HG03457 (cell line): ENCODE results near the gene LMO3.
"Not testable (repeated sequence)": the region's sequence is repeated elsewhere in the genome, so short reads cannot be mapped to it uniquely, and the experiment has no call there.

Experiments
- ATAC-seq: cut with Tn5 transposase; IDR thresholded peaks from one replicate; pipeline ENCODE4 v1.9.1; 2021; ENCODE audit warnings: moderate number of reproducible peaks; ENCODE audit not compliant: unreplicated experiment

LMO3 gene

DNA sequence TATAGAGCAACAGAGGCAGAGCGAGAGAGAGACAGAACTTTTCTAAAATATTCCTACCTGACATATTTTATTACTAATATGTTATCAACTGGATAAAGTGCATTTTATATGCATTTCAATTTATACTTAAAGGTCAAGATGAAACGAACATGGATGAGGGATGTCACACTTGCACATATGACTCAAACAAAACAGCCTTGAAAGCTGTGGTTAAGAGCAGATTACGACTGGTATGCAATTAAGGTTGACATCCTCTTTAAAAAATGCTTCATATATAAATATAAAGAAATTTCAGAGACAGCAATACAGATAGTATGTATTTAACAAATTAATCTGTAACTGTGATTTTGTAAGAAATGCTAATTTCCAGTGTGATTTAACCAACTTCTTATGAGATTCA, 52.5 kb downstream of the LMO3 start:
- no peak for ATAC-seq

DNA sequence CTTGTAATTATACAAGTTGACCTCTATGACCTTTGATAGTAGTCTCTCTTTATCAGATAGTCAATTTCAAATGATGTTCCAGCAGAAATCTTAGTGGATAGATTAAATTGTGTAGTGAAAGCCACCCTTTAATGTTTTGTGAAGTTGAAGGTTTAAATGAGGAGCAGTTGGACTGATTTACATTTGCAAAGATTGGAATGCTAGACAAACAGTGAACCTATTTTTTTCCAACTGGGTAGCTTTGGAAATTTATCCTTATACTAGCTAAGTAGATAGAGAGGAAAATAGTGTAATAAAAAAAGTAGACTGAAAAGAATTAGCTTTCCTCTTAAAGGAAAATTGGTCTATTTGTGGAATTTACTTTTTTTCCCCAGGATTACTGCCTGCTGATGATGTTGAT, 53.7 kb downstream of the LMO3 start:
- no peak for ATAC-seq

DNA sequence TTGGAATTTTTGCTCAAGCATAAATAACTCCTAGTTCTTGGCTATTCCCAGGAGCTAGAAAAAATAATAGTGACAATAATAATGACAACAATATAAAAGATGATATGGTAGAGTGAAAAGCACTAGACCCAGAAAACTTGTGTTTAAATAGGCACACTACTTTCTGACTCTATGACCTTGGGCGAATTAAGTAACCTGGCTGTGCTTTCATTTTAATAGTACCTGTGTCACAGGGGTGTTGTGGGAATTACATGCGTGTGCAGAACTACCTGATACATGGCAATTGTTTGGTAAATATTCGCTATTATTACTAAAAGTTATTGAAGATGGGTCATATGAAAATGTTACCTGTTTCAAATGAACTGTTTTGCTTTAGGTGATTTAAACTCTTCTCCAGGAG, 60.1 kb downstream of the LMO3 start:
- no peak for ATAC-seq

DNA sequence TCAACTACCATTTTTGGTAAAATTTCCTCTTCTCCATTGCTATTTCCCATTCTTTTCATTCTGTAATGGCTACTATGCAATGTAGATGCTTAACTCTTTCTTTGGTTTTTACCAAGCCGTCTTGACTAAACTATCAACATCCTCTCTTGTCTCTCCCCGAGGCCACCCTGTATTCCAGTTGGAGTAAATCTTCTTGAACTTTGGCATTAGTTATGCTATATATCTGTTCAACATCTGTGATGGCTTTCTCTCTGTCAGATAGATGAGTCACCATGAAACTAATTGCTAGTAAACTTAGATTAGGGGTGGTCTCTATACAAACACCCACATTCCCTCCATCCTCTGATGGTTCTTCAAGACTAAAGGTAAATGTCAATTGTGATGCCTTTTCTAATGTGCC, 63.4 kb downstream of the LMO3 start:
- no peak for ATAC-seq

DNA sequence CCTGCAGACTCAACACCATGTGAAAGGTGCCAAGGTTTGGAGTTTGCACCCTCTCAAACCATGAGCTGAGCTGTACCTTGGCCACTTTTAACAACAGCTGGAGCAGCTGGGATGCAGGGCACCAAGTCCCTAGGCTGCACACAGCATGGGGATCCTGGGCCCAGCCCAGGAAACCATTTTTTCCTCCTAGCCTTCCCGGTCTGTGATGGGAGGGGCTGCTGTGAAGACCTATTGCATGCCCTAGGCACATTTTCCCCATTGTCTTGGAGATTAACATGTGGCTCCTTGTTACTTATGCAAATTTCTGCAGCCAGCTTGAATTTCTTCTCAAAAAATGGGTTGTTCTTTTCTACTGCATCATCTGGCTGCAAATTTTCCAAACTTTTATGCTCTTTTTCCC, 68.3 kb downstream of the LMO3 start:
- ATAC-seq, result not testable (repeated sequence)

DNA sequence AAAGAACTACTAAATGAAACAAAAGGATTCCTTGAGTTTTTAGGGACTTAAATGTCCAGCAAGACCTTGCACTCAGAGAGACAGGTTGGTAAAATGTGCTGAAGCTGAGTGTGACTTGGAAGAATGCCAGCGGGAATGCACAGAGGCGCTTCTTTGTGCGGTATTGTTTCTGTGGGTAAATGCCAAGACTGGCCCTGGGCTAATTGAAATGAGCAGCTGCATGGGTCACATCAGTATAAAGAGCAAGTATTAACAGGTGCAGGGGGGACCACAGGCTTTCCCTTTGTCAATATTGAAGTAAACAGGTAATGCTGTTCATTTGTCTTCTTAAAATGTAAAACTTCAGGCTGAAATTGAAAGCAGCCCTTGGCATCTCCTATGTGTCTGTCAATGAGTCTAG, 74.3 kb downstream of the LMO3 start:
- ATAC-seq, result no peak

DNA sequence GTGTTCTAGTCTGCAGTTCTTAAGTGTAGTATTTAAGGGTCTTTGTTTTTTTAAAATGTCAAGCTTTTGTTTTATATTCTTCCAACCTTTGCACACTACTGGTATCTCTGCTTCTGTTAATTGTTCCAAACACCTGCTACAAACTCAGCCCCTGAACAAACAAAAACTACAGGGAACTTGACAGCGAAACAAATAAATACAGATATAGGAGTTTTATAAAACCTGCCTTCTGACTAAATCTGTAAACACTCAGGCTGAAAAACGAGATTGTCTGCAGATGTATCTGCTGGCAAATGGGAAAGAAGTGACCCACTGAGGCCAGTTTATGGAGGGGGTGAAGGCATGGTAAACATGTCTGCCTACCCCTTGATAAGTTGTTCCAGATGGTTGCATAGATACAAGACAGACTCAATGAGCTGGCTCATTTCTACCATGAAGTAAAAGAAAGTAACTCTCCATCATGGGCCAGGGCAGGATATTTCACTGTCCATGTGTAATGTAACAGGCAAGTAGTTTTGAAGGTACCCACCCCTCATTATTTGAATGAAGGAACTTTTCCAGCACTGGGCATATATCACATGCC, 75.6 kb downstream of the LMO3 start:
- ATAC-seq, result no peak

DNA sequence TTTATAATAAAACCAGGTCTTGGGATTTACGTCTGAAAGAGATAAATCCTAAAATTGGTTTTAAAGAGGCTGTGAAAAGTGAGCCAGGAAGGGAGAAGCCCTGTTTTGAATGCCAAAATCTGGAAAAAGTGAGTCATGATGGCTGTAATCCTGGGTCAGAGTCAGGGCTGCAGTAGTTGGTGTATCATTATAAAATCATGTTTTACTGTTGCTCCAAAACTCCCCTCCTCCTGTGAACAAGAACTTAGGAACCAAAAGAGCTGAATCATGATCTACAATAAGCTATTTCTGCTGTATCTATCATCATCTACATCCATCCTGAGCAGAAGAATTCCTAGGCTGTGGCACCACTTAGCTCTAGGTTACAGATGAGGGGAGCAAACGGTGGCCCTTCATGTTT, 79.3 kb downstream of the LMO3 start:
- ATAC-seq, result no peak

DNA sequence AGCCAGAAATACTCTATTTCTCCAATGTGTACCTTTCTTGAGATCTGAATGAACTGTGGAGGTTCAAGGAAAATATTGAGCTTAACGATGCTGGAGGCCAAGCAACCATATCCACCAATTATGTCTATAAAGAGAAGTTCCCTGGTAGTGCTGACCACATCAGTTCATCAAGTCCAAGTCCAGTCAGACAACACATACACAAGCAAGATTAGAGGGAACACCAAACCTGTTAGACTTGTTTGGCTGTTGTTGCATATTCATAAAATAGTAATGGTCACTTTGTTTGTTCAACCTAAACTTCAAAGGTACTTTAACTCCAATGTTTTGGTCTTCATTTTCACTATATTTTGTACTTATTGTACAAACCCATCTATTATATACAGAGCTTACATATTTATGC, 81.6 kb downstream of the LMO3 start:
- no peak for ATAC-seq

DNA sequence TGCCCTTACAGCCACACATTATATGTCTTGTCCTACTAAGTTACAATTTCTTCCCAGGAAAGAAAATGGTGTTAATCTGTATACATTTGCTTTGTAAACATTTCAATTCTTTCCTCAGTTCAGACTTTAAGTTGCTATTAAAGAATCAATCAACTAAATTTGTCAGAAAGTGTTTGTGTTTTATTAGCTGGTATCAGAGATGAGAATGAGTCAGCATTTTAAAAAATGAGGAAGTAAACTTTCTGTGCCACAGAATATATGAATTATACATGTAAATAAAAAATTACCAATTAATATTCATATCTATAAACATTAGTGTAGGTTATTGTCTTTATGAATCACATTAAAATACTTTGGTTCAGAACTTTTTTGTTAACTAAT, 82.0 kb downstream of the LMO3 start:
- ATAC-seq, result no peak

DNA sequence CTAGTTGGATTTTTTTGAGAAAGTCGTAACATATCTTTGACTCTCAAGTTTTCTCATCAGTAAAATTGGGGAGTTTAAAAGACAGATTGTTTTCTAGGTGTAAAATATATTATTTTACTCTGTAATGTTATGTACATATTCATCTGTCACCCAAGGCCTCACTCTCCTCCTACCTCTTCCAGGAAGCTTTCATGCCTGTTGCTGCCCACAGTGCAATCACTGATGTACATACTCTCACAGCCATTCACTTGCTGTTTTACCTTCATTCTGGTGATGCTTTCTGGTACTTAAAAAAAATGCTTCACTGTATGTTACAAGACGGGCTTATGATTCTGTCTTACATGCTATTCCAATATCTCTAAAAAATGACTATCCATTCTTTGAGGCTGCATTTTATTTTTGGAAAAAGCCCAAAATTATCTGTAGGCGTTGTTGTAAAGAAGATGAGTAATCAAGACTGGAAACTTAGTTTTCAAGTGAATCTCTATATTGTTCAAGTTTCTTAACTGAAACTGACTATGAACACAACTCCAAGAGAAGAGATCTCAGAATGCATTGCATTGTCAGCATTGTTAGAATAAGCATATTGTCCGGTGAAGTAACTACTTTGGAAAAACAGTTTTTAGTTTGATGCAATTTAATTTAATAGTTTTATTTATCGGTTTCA, 82.5 kb downstream of the LMO3 start:
- no peak for ATAC-seq

DNA sequence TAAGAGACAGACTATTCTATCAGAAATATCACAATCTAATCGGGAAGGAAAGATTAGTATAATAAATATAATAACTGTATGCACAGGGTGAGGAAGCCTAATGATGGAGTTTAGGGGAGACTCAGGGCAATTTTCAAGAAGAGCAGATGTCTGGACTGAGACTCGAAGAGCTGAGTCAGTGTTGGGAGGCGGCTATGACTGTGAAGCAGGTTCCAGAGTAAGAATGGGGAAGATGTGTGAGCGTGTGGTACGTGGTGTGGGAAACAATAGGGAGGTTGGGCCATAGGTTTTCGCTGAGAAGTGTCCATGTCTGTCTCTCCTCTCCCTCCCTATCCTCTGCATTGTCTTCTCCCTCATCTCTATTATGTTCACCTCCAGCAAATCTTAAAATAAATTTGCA, 85.6 kb downstream of the LMO3 start:
- ATAC-seq, result no peak

DNA sequence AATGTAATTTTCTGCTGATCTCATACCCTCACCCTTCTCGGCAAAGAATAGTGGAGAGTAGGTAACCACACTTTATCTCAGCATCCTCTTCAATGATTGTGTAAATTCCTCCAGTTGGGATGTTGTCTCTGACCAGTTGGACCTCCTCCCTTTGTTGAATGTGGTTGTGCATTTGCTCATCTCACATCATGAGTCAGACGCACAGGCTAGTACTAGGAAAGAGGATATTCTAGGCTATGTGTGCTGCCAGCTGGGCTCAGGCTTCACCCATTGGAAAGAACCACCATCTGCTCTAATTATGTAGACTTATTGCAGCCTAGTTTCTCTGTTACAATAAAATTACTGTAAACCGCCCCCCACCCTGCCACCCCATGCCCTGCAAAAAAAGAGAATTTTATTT, 90.3 kb downstream of the LMO3 start:
- ATAC-seq, result no peak

DNA sequence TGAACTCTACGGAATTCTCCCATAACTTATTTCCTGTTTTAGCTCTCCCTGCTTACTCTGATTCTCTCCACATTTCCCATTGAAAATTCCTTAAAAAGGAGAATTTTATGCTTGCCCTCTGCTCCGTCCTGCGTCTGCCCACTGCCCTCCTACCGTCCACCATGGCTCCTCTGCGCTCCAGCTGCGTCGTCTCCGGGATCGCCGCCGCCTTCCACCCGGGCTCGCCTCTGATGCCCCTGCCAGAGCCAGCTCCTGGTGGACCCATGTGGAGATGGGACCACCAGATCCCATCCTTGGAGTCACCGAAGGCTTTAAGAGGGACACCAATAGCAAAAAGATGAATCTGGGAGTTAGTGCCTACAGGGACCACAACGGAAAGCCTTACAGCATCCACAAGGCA, 92.7 kb downstream of the LMO3 start:
- no peak for ATAC-seq

DNA sequence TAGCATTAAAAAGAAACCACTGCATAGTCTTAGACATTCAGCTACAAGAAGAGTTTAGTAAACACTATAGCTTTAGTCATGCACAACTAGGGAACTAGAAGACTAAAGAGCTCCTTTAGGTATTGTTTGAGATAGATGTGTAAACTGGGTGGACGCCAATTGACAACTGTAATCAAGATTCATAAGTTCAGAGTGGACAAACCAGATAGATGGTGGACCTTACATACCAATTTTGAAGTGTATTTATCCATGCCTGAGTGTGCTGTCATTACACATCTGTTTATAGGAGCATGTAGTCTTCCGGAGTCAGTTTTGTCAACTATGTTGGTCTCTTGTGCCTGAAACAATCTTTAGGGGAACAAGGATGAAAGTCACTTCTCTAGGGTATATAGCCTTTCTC, 96.6 kb downstream of the LMO3 start:
- no peak for ATAC-seq

DNA sequence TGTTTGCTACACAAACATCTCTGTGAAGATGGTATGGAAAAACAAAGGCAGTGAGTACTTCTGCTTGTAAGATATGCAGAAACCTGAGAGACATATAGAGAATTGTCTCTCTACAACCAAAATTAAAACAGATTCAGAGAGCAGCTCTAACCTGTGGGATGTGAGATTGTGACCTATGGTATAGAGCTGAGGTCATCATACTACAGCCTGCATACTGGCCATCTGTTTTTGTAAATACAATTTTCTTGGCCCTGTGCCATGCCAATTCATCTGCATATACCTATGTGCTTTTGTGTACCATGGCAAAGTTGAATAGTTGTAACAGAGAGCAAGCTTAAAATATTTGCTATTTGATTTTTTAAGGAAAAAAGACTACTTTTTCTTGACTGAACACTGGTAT, 99.6 kb downstream of the LMO3 start:
- no peak for ATAC-seq

DNA sequence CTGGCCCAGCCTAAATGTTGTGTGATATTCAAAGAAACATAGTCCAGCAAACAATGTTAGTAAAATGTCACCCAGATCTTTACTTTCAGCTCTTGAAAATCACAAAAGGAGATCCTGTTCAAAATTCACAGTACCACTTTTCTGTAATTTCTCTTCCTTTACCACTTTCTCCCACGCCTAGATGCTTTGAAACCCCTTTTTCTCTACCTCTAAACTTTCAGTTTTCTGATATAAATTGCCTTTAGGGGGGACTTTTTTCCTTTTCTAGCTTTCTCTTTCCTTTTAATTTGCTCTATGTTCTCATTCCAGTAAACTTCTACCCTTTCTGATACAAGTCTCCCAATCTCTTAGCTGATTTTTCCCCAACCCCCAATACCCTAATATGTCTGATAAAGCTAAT, 101.8 kb downstream of the LMO3 start:
- peak; percentile 59 for ATAC-seq

DNA sequence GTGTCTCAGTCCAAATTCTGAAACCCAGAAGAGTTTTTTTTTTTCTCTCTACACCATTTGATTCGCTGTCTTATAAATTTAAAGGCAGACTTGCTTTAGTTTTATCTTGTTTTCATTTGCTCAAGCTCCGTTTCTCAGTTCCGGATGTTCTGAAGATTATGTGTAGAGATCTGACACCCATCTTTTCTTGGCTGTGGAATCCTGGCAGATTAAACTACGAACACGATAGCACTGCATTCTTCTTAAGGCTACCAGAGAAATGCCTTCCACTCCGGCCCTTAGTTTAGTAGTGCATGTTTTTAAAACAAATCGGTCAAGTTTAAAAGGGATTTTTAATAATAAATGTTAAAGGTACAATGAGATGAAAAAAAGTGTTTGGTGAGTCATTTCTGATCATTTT, 106.4 kb downstream of the LMO3 start:
- ATAC-seq, result no peak
